H1 (cell line): Measurements from ENCODE around the gene RNF44. TPM values are rescaled to one million over a fixed set of nuclear protein-coding genes. Genes with fewer than 3 reads are reported as not detected.

Experiments used
- CTCF ChIA-PET: fragments of 300-600 bp; sonication (Branson Sonifier 250); formaldehyde crosslinking; loops from one replicate; lab custom pipeline; 2021; ENCODE audit not compliant: partially characterized antibody; lab: Charles Lee
- POLR2A ChIA-PET: fragments of 300-600 bp; sonication (Branson Sonifier 250); formaldehyde crosslinking; loops from one replicate; lab custom pipeline; 2021; ENCODE audit warnings: inconsistent platforms; ENCODE audit not compliant: partially characterized antibody; lab: Charles Lee
- DNase-seq, 2 experiments: peaks; one replicate each; pipeline versions ENCODE4 v3.0.0 to v3.0.0-alpha.2; 2010 to 2022; ENCODE audit warnings: low spot score in 2 of 2, low read depth in 1 of 2, mixed read lengths in 1 of 2
- FAIRE-seq: peaks from 2 replicates; lab custom pipeline; 2011; peaks lifted over from hg19 to GRCh38; lab: Jason Lieb, UNC
- H2AFZ ChIP-seq: 2 replicates; pipeline ENCODE4 v1.8.1; 2012; ENCODE audit warnings: low read length, inconsistent platforms
- H2AK5ac ChIP-seq: 2 replicates; pipeline ENCODE4 v1.6.1; 2013; ENCODE audit warnings: low read depth, low read length
- H2BK120ac ChIP-seq: replicated peaks from 2 replicates; pipeline ENCODE3; 2013; ENCODE audit warnings: low read depth, low read length, inconsistent platforms
- H2BK12ac ChIP-seq: 2 replicates; pipeline ENCODE4 v1.6.1; 2013; ENCODE audit warnings: low read depth, low read length
- H2BK15ac ChIP-seq: 2 replicates; pipeline ENCODE4 v1.6.1; 2013; ENCODE audit warnings: low read length
- H2BK20ac ChIP-seq: 2 replicates; pipeline ENCODE4 v1.6.1; 2013; ENCODE audit warnings: low read length
- H2BK5ac ChIP-seq: 2 replicates; pipeline ENCODE4 v1.6.1; 2013; ENCODE audit warnings: low read depth, low read length
- H3K14ac ChIP-seq: 2 replicates; pipeline ENCODE4 v1.6.1; 2013; ENCODE audit warnings: inconsistent platforms; ENCODE audit not compliant: insufficient read length
- H3K18ac ChIP-seq: 2 replicates; pipeline ENCODE4 v1.6.1; 2013; ENCODE audit warnings: low read length; ENCODE audit errors: extremely low read depth
- H3K23ac ChIP-seq: 2 replicates; pipeline ENCODE4 v1.6.1; 2013; ENCODE audit warnings: inconsistent platforms; ENCODE audit not compliant: insufficient read length
- H3K23me2 ChIP-seq: 2 replicates; pipeline ENCODE4 v1.6.1; 2013; ENCODE audit warnings: low read depth, low read length
- H3K27ac ChIP-seq: 2 replicates; pipeline ENCODE4 v1.6.1; 2011; ENCODE audit warnings: low read depth, low read length, inconsistent platforms
- H3K27me3 ChIP-seq, 4 experiments: replicated peaks in 1 of 4; 1 replicate in 1 of 4; 2 replicates in 3 of 4; pipeline versions ENCODE4 v1.6.1 to v1.8.1; 2011 to 2013; ENCODE audit warnings: low read length in 3 of 4, mild to moderate bottlenecking in 3 of 4, inconsistent platforms in 2 of 4, mixed read lengths in 2 of 4, moderate library complexity in 1 of 4; ENCODE audit not compliant: control insufficient read depth in 3 of 4, insufficient read depth in 3 of 4; ENCODE audit errors: extremely low read depth in 1 of 4
- H3K36me3 ChIP-seq, 4 experiments: 2 replicates each; pipeline versions ENCODE4 v1.6.1 to v1.8.1; 2011 to 2013; ENCODE audit warnings: mild to moderate bottlenecking in 4 of 4, low read length in 3 of 4, moderate library complexity in 2 of 4, control low read depth in 1 of 4, inconsistent platforms in 1 of 4; ENCODE audit not compliant: insufficient read depth in 4 of 4, control insufficient read depth in 2 of 4
- H3K4ac ChIP-seq: replicated peaks from 2 replicates; pipeline ENCODE3; 2013; ENCODE audit warnings: low read length, low read depth, mixed read lengths, inconsistent platforms; ENCODE audit not compliant: insufficient read length
- H3K4me1 ChIP-seq, 4 experiments: replicated peaks in 1 of 4; 1 replicate in 1 of 4; 2 replicates in 3 of 4; pipeline versions ENCODE4 v1.6.1 to v1.8.1; 2011 to 2013; ENCODE audit warnings: low read length in 3 of 4, inconsistent platforms in 2 of 4, mixed read lengths in 1 of 4; ENCODE audit not compliant: insufficient read depth in 4 of 4, control insufficient read depth in 3 of 4
- H3K4me2 ChIP-seq, 2 experiments: 2 replicates each; pipeline versions ENCODE4 v1.6.1 to v1.8.1; 2011 to 2013; ENCODE audit warnings: low read depth in 2 of 2, low read length in 2 of 2, control low read depth in 1 of 2, inconsistent platforms in 1 of 2, mild to moderate bottlenecking in 1 of 2; ENCODE audit not compliant: insufficient read depth in 1 of 2
- H3K4me3 ChIP-seq, 4 experiments: fragments of 200-600, 300-600 bp in 1 of 4; sonication (generic), shearing (Covaris generic), sonication (Bioruptor Twin) in 1 of 4; 2 replicates each; pipeline versions ENCODE4 v1.5.1 to v1.8.1; 2011 to 2016; ENCODE audit warnings: low read length in 4 of 4, low read depth in 3 of 4, control low read depth in 2 of 4, inconsistent platforms in 2 of 4, mild to moderate bottlenecking in 2 of 4, mixed read lengths in 1 of 4, moderate library complexity in 1 of 4; ENCODE audit not compliant: insufficient read depth in 2 of 4; ENCODE audit errors: extremely low read depth in 1 of 4
- H3K56ac ChIP-seq: replicated peaks from 2 replicates; pipeline ENCODE3; 2013; ENCODE audit warnings: low read depth, mild to moderate bottlenecking, mixed read lengths, low read length, inconsistent platforms; ENCODE audit not compliant: insufficient read length
- H3K79me1 ChIP-seq: 2 replicates; pipeline ENCODE4 v1.6.1; 2013; ENCODE audit warnings: low read depth, low read length, control low read depth
- H3K79me2 ChIP-seq, 2 experiments: 2 replicates each; pipeline versions ENCODE4 v1.6.1 to v1.8.1; 2012 to 2013; ENCODE audit warnings: low read length in 2 of 2, mild to moderate bottlenecking in 2 of 2, inconsistent platforms in 1 of 2; ENCODE audit not compliant: insufficient read depth in 2 of 2, control insufficient read depth in 1 of 2
- H3K9ac ChIP-seq, 4 experiments: replicated peaks in 1 of 4; 1 replicate in 1 of 4; 2 replicates in 3 of 4; pipeline versions ENCODE4 v1.6.1 to v1.8.1; 2011 to 2013; ENCODE audit warnings: low read depth in 3 of 4, low read length in 3 of 4, control low read depth in 2 of 4, mild to moderate bottlenecking in 2 of 4, moderate library complexity in 2 of 4, inconsistent platforms in 1 of 4; ENCODE audit errors: extremely low read depth in 1 of 4
- H3K9me3 ChIP-seq, 2 experiments: 2 replicates each; pipeline versions ENCODE4 v1.6.1 to v1.8.1; 2012 to 2013; ENCODE audit warnings: mild to moderate bottlenecking in 2 of 2, moderate library complexity in 2 of 2, control low read depth in 1 of 2, inconsistent platforms in 1 of 2, low read depth in 1 of 2, low read length in 1 of 2, mixed read lengths in 1 of 2; ENCODE audit not compliant: insufficient read depth in 2 of 2
- H4K20me1 ChIP-seq, 2 experiments: replicated peaks in 1 of 2; 2 replicates each; pipeline versions ENCODE3 to v1.8.1; 2011 to 2013; ENCODE audit warnings: inconsistent platforms in 2 of 2, low read length in 2 of 2, mild to moderate bottlenecking in 1 of 2; ENCODE audit not compliant: insufficient read depth in 2 of 2, control insufficient read depth in 1 of 2
- H4K5ac ChIP-seq: 2 replicates; pipeline ENCODE4 v1.6.1; 2013; ENCODE audit warnings: low read length, low read depth, mixed read lengths, inconsistent platforms; ENCODE audit not compliant: insufficient read length
- H4K8ac ChIP-seq: 2 replicates; pipeline ENCODE4 v1.8.0; 2013; ENCODE audit warnings: mild to moderate bottlenecking, moderate library complexity, low read length, inconsistent platforms; ENCODE audit not compliant: insufficient read depth; ENCODE audit errors: extremely low read depth
- H4K91ac ChIP-seq: replicated peaks from 2 replicates; pipeline ENCODE3; 2013; ENCODE audit warnings: low read length, mixed read lengths, inconsistent platforms; ENCODE audit not compliant: insufficient read length
- BRCA1 ChIP-seq: IDR thresholded peaks from 2 replicates; pipeline ENCODE4 v1.6.1; 2012; ENCODE audit warnings: low read depth, low read length, improper control_type of control experiment
- POU5F1 ChIP-seq: IDR thresholded peaks from 2 replicates; pipeline ENCODE4 v1.6.1; 2011; ENCODE audit warnings: low read depth, mild to moderate bottlenecking, low read length, moderate library complexity
- RBBP5 ChIP-seq: IDR thresholded peaks from 2 replicates; pipeline ENCODE4 v1.7.1; 2012; ENCODE audit warnings: low read depth, mild to moderate bottlenecking, inconsistent platforms, low read length, moderate library complexity, borderline replicate concordance
- WGBS, 2 experiments: shearing (Covaris generic) in 1 of 2; methylation state at CpG; one replicate each; pipeline versions ENCODE4 v1.1.6 to v1.1.7; 2013 to 2015; ENCODE audit warnings: low lambda C conversion rate in 2 of 2, mixed read lengths in 2 of 2, inconsistent platforms in 1 of 2, low coverage in 1 of 2, missing lambda C conversion rate in 1 of 2; ENCODE audit not compliant: insufficient replicate concordance in 2 of 2, insufficient coverage in 1 of 2, insufficient read length in 1 of 2; ENCODE audit errors: extremely low coverage in 1 of 2, missing lambda C conversion rate in 1 of 2; 5-methylcytosine and 5-hydroxymethylcytosine counted together
- polyA plus RNA-seq, 7 experiments: library from polyadenylated mRNA; depleted of rRNA in 3 of 7; stranded (reverse) in 5 of 7; unstranded in 2 of 7; fragments of >200 nt in 5 of 7; fragments of 200-250 nt in 2 of 7; gene quantifications; 1 replicate in 5 of 7; 2 replicates in 1 of 7; 4 replicates in 1 of 7; pipeline versions ENCODE4 v1.2.1 to v1.2.3, GENCODE V29; 2011 to 2013; ENCODE audit warnings: missing spikeins in 2 of 7, mixed read lengths in 2 of 7
- total RNA-seq: library from RNA; stranded (reverse); fragmentation: NEBNext Ultra II Directional; extraction: Animal tissue kit (Norgen Biotek cat#: 25700); gene quantifications from 2 replicates; pipeline ENCODE4 v1.2.1, GENCODE V29; 2021
- TF ChIP-seq, protein P1 (sequence below): IDR thresholded peaks from 2 replicates; pipeline ENCODE4 v1.6.1; 2011; ENCODE audit warnings: low read depth, mild to moderate bottlenecking, low read length; ENCODE audit not compliant: insufficient read depth

The RNF44 gene
- total and polyA plus RNA-seq, 2 of the 8 experiments (the other 6 are each of a cell fraction or from before 2014, with no cell fraction given), result 54.7 to 164 TPM

DNA sequence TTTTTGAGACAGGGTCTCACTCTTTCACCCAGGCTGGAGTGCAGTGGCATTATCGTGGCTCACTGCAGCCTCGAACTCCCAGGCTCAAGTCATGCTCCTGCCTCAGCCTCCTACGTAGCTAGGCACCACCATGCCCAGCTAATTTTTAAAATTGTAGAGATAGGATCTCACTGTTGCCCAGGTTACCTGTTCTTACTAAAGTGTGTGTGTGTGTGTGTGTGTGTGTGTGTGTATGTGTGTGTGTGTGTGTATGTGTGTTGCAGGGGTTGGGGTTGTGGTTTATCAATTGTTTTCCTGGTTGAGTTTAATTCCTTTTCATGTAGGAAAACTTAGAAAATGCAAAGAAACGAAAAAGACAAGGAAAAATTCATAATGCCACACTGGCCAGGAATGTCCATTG lies 21.8 kb downstream of the RNF44 start:
- H3K4me1 ChIP-seq, result no peaks in the 10 kb centered on the region
- H2BK12ac ChIP-seq, result no peak overlapping the region
- H4K91ac ChIP-seq, result no peak overlapping the region
- no peak overlapping the region for H3K56ac ChIP-seq
- FAIRE-seq (no peak), DNase-seq (no peak)
- no peak overlapping the region for H4K5ac ChIP-seq
- H3K79me2 ChIP-seq, result no peaks in the 10 kb centered on the region
- H3K14ac ChIP-seq, result no peak overlapping the region
- TF ChIP-seq RBBP5 (no peak), BRCA1 (no peak), POU5F1 (no peak)
- TF ChIP-seq, protein P1, sequence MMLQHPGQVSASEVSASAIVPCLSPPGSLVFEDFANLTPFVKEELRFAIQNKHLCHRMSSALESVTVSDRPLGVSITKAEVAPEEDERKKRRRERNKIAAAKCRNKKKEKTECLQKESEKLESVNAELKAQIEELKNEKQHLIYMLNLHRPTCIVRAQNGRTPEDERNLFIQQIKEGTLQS, result no peak
- H2BK5ac ChIP-seq, result no peak overlapping the region
- H2AK5ac ChIP-seq, result no peak overlapping the region
- no peak overlapping the region for H3K4me2 ChIP-seq
- H2BK15ac ChIP-seq, result no peak overlapping the region
- H2AFZ ChIP-seq, result no peak overlapping the region
- H3K23me2 ChIP-seq, result 0 out of 2 replicates have a peak, but pooled peaks cover 3% of the 10 kb centered on the region
- no peaks in the 10 kb centered on the region for H3K9me3 ChIP-seq
- no peak overlapping the region for H3K23ac ChIP-seq
- no peaks in the 10 kb centered on the region; a peak in 2 of 7 replicates for H3K27me3 ChIP-seq
- CTCF ChIA-PET, result no interaction called here
- no peak overlapping the region for H4K8ac ChIP-seq
- no peak overlapping the region for H2BK120ac ChIP-seq
- H2BK20ac ChIP-seq, result no peak overlapping the region
- H3K27ac ChIP-seq, result no peak overlapping the region
- no peak overlapping the region for H3K18ac ChIP-seq
- H3K36me3 ChIP-seq, result no peaks in the 10 kb centered on the region
- no peak overlapping the region for H3K4me3 ChIP-seq
- peaks cover 0 to 1% of the 10 kb centered on the region in 2 experiments for H4K20me1 ChIP-seq
- WGBS, 2 experiments, result 90% methylated on average over 4 of the region's 4 CpGs; no CpG with 5 or more reads in 1 of the 2 experiments
- no peaks in the 10 kb centered on the region for H3K79me1 ChIP-seq
- POLR2A ChIA-PET, result interaction anchor here (1.2 to 26.0 kb wide), 2 partner anchors 14 to 22 kb away, joined by 3 to 458 read pairs; partner anchors contain the start of gene RNF44
- H3K4ac ChIP-seq, result no peak overlapping the region
- H3K9ac ChIP-seq, result no peak overlapping the region
